MM.1S (cell line): ENCODE results near the gene NXN.

Experiments used
- DNase-seq: peaks from one replicate; pipeline ENCODE4 v3.0.0-alpha.2; 2015
- H2AFZ ChIP-seq: fragments of 300-600 bp; sonication (generic); 2 replicates; pipeline ENCODE4 v1.6.0; 2016; ENCODE audit warnings: antibody characterized with exemption, low read length
- H3F3A ChIP-seq: fragments of 300-600 bp; sonication (generic); 2 replicates; pipeline ENCODE4 v1.6.1; 2016; ENCODE audit warnings: mild to moderate bottlenecking, antibody characterized with exemption, low read length, moderate library complexity, mixed read lengths; ENCODE audit not compliant: insufficient read depth
- H3K27ac ChIP-seq: fragments of 300-600 bp; sonication (generic); 2 replicates; pipeline ENCODE4 v1.5.1; 2016; ENCODE audit warnings: mild to moderate bottlenecking, low read length
- H3K27me3 ChIP-seq: fragments of 300-600 bp; sonication (generic); replicated peaks from 2 replicates; pipeline ENCODE4 v1.6.0; 2016; ENCODE audit warnings: low read length; ENCODE audit not compliant: insufficient read depth
- H3K36me3 ChIP-seq: fragments of 300-600 bp; sonication (generic); replicated peaks from 2 replicates; pipeline ENCODE4 v1.6.1; 2016; ENCODE audit warnings: mild to moderate bottlenecking, low read length, mixed read lengths; ENCODE audit not compliant: insufficient read depth
- H3K4me1 ChIP-seq: fragments of 300-600 bp; sonication (generic); 2 replicates; pipeline ENCODE4 v1.6.1; 2016; ENCODE audit warnings: low read length, mixed read lengths
- H3K4me2 ChIP-seq: fragments of 300-600 bp; sonication (generic); 2 replicates; pipeline ENCODE4 v1.6.0; 2016; ENCODE audit warnings: low read depth, low read length
- H3K4me3 ChIP-seq: fragments of 300-600 bp; sonication (generic); 2 replicates; pipeline ENCODE4 v1.5.1; 2016; ENCODE audit warnings: low read length, mixed read lengths
- H3K79me2 ChIP-seq: fragments of 300-600 bp; sonication (generic); 2 replicates; pipeline ENCODE4 v1.6.1; 2016; ENCODE audit warnings: mixed run types, low read length, mixed read lengths
- H3K9ac ChIP-seq: fragments of 300-600 bp; sonication (generic); 2 replicates; pipeline ENCODE4 v1.6.1; 2016; ENCODE audit warnings: low read length, mixed read lengths
- H3K9me2 ChIP-seq: fragments of 300-600 bp; sonication (generic); replicated peaks from 2 replicates; pipeline ENCODE4 v1.6.1; 2016; ENCODE audit warnings: mild to moderate bottlenecking, low read length, mixed read lengths; ENCODE audit not compliant: insufficient read depth
- H3K9me3 ChIP-seq: fragments of 300-600 bp; sonication (generic); replicated peaks from 2 replicates; pipeline ENCODE4 v1.6.1; 2016; ENCODE audit warnings: mild to moderate bottlenecking, low read length, mixed read lengths; ENCODE audit not compliant: insufficient read depth
- H4K20me1 ChIP-seq: fragments of 300-600 bp; sonication (generic); 2 replicates; pipeline ENCODE4 v1.6.1; 2016; ENCODE audit warnings: mild to moderate bottlenecking, low read length, moderate library complexity, mixed read lengths; ENCODE audit not compliant: insufficient read depth
- EZH2 ChIP-seq: fragments of 300-600 bp; sonication (generic); optimal IDR thresholded peaks from 2 replicates; pipeline ENCODE3; 2017; ENCODE audit warnings: low read depth, mild to moderate bottlenecking, antibody characterized with exemption, low read length, mixed read lengths
- EZH2phosphoT487 ChIP-seq: fragments of 300-600 bp; sonication (generic); IDR thresholded peaks from 2 replicates; pipeline ENCODE4 v1.6.1; 2018; ENCODE audit warnings: antibody characterized with exemption, low read length
- TF ChIP-seq, protein P1 (sequence below): fragments of 300-600 bp; sonication (generic); IDR thresholded peaks from 2 replicates; pipeline ENCODE4 v1.5.1; 2016; ENCODE audit warnings: antibody characterized with exemption, low read length, mixed read lengths

NXN gene

DNA sequence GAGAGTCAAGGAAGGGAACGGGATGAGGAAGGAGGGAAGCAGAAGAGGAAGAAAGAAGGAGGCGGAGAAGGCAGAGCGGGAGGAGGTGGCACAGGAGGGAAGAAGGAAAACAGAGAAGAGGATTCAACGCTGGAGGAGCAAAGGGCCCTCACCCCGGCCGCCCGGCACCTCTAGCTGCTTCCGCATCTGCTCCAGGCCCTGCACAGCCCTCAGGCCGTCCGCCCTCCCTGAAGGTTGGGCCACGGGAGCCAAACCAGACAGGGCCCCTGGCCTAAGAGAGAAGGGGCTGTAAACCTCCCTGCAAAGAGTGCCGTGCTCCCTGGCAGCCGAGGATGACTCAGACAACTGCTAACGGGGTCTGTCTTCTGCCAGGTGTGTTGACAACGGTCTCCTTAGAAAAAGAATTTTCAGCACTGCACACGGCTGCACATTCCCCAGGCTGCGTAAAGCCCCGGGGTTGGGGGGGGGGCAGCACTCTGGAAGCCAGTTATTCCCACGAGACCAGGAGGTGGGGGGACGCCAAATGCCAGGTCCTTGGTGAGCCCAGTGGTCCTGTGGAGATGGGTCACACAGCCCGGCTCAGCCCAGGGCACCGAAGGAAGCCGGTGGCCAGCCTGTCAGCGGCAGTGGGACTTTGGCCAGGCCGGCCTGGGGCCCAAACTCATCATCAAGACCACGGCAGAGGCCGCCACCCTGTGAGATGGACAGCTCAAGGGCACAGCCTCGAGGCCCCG is 168.4 kb downstream of the NXN start:
- Histone ChIP-seq H3K36me3 (no peaks in the 10 kb centered on the region), H2AFZ (no peak overlapping the region), H3K4me3 (no peak overlapping the region), H3K4me1 (no peaks in the 10 kb centered on the region), H3K4me2 (no peak overlapping the region), H3K27me3 (peaks cover 87% of the 10 kb centered on the region), H4K20me1 (no peaks in the 10 kb centered on the region), H3K27ac (no peak overlapping the region), H3K9ac (no peak overlapping the region), H3K79me2 (no peaks in the 10 kb centered on the region), H3K9me3 (no peaks in the 10 kb centered on the region), H3F3A (no peaks in the 10 kb centered on the region), H3K9me2 (no peaks in the 10 kb centered on the region)
- TF ChIP-seq, protein P1, sequence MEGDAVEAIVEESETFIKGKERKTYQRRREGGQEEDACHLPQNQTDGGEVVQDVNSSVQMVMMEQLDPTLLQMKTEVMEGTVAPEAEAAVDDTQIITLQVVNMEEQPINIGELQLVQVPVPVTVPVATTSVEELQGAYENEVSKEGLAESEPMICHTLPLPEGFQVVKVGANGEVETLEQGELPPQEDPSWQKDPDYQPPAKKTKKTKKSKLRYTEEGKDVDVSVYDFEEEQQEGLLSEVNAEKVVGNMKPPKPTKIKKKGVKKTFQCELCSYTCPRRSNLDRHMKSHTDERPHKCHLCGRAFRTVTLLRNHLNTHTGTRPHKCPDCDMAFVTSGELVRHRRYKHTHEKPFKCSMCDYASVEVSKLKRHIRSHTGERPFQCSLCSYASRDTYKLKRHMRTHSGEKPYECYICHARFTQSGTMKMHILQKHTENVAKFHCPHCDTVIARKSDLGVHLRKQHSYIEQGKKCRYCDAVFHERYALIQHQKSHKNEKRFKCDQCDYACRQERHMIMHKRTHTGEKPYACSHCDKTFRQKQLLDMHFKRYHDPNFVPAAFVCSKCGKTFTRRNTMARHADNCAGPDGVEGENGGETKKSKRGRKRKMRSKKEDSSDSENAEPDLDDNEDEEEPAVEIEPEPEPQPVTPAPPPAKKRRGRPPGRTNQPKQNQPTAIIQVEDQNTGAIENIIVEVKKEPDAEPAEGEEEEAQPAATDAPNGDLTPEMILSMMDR = no peak
- TF ChIP-seq EZH2phosphoT487 = no peak
- no peak for TF ChIP-seq EZH2
- no peak for DNase-seq

GRCh38 chr17:807523-808294 is 171.9 kb downstream of the NXN start:
- Histone ChIP-seq H3K4me3 (no peak overlapping the region), H3K27me3 (peaks cover 86% of the 10 kb centered on the region), H3K79me2 (no peaks in the 10 kb centered on the region), H3K27ac (no peak overlapping the region), H3K4me2 (no peak overlapping the region), H3K9me3 (no peaks in the 10 kb centered on the region), H3K4me1 (no peaks in the 10 kb centered on the region), H3K9ac (no peak overlapping the region), H3K9me2 (no peaks in the 10 kb centered on the region), H3F3A (no peaks in the 10 kb centered on the region), H2AFZ (no peak overlapping the region), H4K20me1 (no peaks in the 10 kb centered on the region), H3K36me3 (no peaks in the 10 kb centered on the region)
- no peak for DNase-seq
- TF ChIP-seq EZH2phosphoT487 (no peak), EZH2 (no peak)
- TF ChIP-seq, protein P1 = no peak

DNA sequence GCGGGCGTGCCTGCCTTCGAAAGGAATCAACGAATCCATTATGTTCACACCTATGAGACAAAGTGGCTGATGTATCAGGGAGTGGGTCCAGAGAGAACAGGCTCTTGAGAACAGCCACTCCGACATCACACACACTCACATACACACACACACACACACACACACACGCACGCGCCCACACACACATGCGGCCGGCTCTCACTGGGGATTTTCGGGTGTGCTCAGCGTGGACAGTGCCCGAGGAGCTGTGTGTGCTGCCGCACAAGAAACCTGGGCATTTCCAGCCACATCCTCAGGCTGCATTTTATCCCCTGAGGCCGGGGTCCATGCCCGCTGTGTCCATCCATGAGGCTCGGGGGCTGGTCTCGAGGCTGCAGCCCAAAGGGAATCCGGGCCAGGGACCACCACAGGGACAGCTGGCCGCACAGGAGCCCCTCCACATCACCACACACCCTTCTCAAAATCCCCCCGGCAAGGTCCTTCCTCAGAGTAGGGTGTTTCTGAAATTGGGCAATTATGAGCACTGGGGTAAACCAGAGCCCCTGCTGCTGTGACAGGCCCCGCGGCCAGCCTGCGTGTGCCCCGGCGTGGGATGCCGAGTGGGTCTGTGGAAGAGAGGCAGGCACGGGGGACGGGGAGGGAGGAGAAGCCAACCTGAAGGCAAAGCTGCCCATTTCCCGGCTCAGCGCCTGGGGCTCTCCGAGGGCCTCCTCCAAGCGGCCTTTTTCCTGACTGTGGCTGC is 172.6 kb downstream of the NXN start:
- H3K27me3 ChIP-seq = peaks cover 86% of the 10 kb centered on the region
- no peak overlapping the region for H2AFZ ChIP-seq
- no peak overlapping the region for H3K4me3 ChIP-seq
- TF ChIP-seq, protein P1 = no peak
- TF ChIP-seq EZH2phosphoT487 = no peak
- TF ChIP-seq EZH2 = no peak
- no peaks in the 10 kb centered on the region for H4K20me1 ChIP-seq
- H3K4me2 ChIP-seq = no peak overlapping the region
- no peak for DNase-seq
- H3K9ac ChIP-seq = no peak overlapping the region
- no peaks in the 10 kb centered on the region for H3K4me1 ChIP-seq
- no peak overlapping the region for H3K27ac ChIP-seq
- H3K79me2 ChIP-seq = no peaks in the 10 kb centered on the region
- H3K36me3 ChIP-seq = no peaks in the 10 kb centered on the region
- no peaks in the 10 kb centered on the region for H3K9me2 ChIP-seq
- H3K9me3 ChIP-seq = no peaks in the 10 kb centered on the region
- H3F3A ChIP-seq = no peaks in the 10 kb centered on the region
